ENCODE data around the gene OR12D1.

Gene OR12D1

GRCh38 chr6:29466241-29466640 lies 51.5 kb downstream of the OR12D1 start:
- no peak for DNase-seq
